ENCODE data around the gene TSPAN32. TPM values are rescaled to one million over a fixed set of nuclear protein-coding genes. Genes with fewer than 3 reads are reported as not detected.

The TSPAN32 gene
- total RNA-seq, 1 experiment from 2014 or later, result not detected

GRCh38 chr11:2290351-2290841, 11.4 kb upstream of the TSPAN32 start:
- Mint-ChIP-seq H3K4me3 (ENCODE audit: unreplicated experiment) (no peak overlapping the region), H3K27ac (ENCODE audit: low read depth, unreplicated experiment) (no peak overlapping the region), H3K4me1 (ENCODE audit: insufficient read depth, unreplicated experiment) (no peaks in the 10 kb centered on the region), H3K27me3 (ENCODE audit: insufficient read depth, unreplicated experiment) (peaks cover 50% of the 10 kb centered on the region), H3K36me3 (ENCODE audit: insufficient read depth, unreplicated experiment) (no peaks in the 10 kb centered on the region), H3K9me3 (ENCODE audit: unreplicated experiment) (no peaks in the 10 kb centered on the region)
- DNase-seq (ENCODE audit: unreplicated experiment), result no peak
- TF ChIP-seq, protein P1, sequence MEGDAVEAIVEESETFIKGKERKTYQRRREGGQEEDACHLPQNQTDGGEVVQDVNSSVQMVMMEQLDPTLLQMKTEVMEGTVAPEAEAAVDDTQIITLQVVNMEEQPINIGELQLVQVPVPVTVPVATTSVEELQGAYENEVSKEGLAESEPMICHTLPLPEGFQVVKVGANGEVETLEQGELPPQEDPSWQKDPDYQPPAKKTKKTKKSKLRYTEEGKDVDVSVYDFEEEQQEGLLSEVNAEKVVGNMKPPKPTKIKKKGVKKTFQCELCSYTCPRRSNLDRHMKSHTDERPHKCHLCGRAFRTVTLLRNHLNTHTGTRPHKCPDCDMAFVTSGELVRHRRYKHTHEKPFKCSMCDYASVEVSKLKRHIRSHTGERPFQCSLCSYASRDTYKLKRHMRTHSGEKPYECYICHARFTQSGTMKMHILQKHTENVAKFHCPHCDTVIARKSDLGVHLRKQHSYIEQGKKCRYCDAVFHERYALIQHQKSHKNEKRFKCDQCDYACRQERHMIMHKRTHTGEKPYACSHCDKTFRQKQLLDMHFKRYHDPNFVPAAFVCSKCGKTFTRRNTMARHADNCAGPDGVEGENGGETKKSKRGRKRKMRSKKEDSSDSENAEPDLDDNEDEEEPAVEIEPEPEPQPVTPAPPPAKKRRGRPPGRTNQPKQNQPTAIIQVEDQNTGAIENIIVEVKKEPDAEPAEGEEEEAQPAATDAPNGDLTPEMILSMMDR (IDR thresholded peaks at IDR 0.05; ENCODE audit: unreplicated experiment), result no peak
- ChIA-PET POLR2A (no interaction called here), CTCF (interaction anchor here (0.6 to 0.9 kb wide), 5 partner anchors 8 to 715 kb away, joined by 3 to 4 read pairs (median 3); no protein-coding TSS in a partner anchor)
- BruUV-seq (replicated peaks), result no TSS peak
- intact Hi-C loops (cut with micrococcal nuclease), result no loop called here

DNA sequence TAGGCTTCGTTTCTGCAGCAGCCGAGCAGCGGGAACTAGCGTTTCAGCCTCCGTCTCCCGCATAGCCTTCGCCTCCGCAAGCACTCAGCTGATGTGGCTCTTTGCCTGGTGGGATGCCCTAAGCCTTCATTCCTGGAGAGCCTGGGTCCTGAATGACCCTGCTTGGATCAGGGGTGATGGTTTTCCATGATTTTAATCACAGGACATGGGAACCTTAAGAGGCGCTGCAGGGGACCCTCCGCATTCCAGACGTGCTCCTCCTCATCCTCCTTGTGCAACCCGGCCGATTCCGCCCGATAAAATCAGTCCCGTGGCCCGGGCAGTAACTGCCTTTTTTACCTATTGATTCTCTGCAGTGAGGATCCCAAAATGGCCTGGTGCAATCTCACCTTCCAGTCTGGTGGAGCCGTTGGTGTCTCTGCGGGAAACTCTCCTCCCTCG, 8.3 kb upstream of the TSPAN32 start:
- H3K27ac Mint-ChIP-seq (ENCODE audit: low read depth, unreplicated experiment), result no peak overlapping the region
- intact Hi-C loops (cut with micrococcal nuclease), result no loop called here
- BruUV-seq (replicated peaks), result no TSS peak
- POLR2A ChIA-PET, result no interaction called here
- CTCF ChIA-PET, result no interaction called here
- no peak overlapping the region for H3K4me3 Mint-ChIP-seq (ENCODE audit: unreplicated experiment)
- H3K27me3 Mint-ChIP-seq (ENCODE audit: insufficient read depth, unreplicated experiment), result peaks cover 20% of the 10 kb centered on the region
- no peaks in the 10 kb centered on the region for H3K36me3 Mint-ChIP-seq (ENCODE audit: insufficient read depth, unreplicated experiment)
- H3K9me3 Mint-ChIP-seq (ENCODE audit: unreplicated experiment), result no peaks in the 10 kb centered on the region
- TF ChIP-seq, protein P1 (IDR thresholded peaks at IDR 0.05; ENCODE audit: unreplicated experiment), result no peak
- DNase-seq (ENCODE audit: unreplicated experiment), result no peak
- H3K4me1 Mint-ChIP-seq (ENCODE audit: insufficient read depth, unreplicated experiment), result no peaks in the 10 kb centered on the region

- POLR2A ChIA-PET, result no interaction called here
- peaks cover 13% of the 10 kb centered on the region for H3K27me3 Mint-ChIP-seq (ENCODE audit: insufficient read depth, unreplicated experiment)
- DNase-seq (ENCODE audit: unreplicated experiment), result no peak
- H3K9me3 Mint-ChIP-seq (ENCODE audit: unreplicated experiment), result no peaks in the 10 kb centered on the region
- BruUV-seq (replicated peaks), result no TSS peak
- H3K4me3 Mint-ChIP-seq (ENCODE audit: unreplicated experiment), result no peak overlapping the region
- intact Hi-C loops (cut with micrococcal nuclease), result no loop called here
- CTCF ChIA-PET, result interaction anchor here (1.1 kb wide), 1 partner anchor 10 kb away, joined by 3 read pairs; no protein-coding TSS in a partner anchor
- no peaks in the 10 kb centered on the region for H3K4me1 Mint-ChIP-seq (ENCODE audit: insufficient read depth, unreplicated experiment)
- no peaks in the 10 kb centered on the region for H3K36me3 Mint-ChIP-seq (ENCODE audit: insufficient read depth, unreplicated experiment)
- TF ChIP-seq, protein P1 (IDR thresholded peaks at IDR 0.05; ENCODE audit: unreplicated experiment), result no peak
- no peak overlapping the region for H3K27ac Mint-ChIP-seq (ENCODE audit: low read depth, unreplicated experiment)
These were observed 7.6 kb upstream of the TSPAN32 start for GRCh38 chr11:2293984-2294925.

DNA sequence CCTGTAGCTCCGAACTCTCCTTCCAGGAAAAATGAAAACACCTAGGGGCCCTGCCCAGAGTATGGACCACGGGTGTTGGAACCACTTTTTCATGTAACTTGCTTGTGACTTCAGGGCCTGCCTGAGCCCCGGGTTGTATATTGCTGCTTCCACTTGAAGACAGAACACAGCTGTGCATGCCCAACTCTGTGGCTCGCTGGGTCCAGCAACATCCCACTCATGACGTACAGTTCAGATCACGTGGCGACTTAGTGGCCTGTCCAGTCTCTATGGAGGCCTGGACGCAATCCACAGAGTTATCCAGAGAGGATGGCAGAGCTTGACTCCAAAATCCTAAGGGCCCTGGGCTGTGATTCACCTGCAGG, 6.9 kb upstream of the TSPAN32 start:
- POLR2A ChIA-PET, result no interaction called here
- DNase-seq (ENCODE audit: unreplicated experiment), result no peak
- Mint-ChIP-seq H3K27me3 (ENCODE audit: insufficient read depth, unreplicated experiment) (peaks cover 7% of the 10 kb centered on the region), H3K9me3 (ENCODE audit: unreplicated experiment) (no peaks in the 10 kb centered on the region), H3K27ac (ENCODE audit: low read depth, unreplicated experiment) (no peak overlapping the region), H3K36me3 (ENCODE audit: insufficient read depth, unreplicated experiment) (no peaks in the 10 kb centered on the region), H3K4me3 (ENCODE audit: unreplicated experiment) (no peak overlapping the region), H3K4me1 (ENCODE audit: insufficient read depth, unreplicated experiment) (no peaks in the 10 kb centered on the region)
- TF ChIP-seq, protein P1 (IDR thresholded peaks at IDR 0.05; ENCODE audit: unreplicated experiment), result no peak
- CTCF ChIA-PET, result interaction anchor here (1.0 to 1.1 kb wide), 2 partner anchors 10 to 100 kb away, joined by 3 read pairs; no protein-coding TSS in a partner anchor
- intact Hi-C loops (cut with micrococcal nuclease), result no loop called here
- no TSS peak for BruUV-seq (replicated peaks)
